Suppressor macrophage treated with lipopolysaccharide for 1 hour (primary cell): ENCODE data around the gene ZNF285.
"Not testable (repeated sequence)": the region's sequence is repeated elsewhere in the genome, so short reads cannot be mapped to it uniquely, and the experiment has no call there.

Experiments
- DNase-seq, 3 donors: peaks; one replicate each; pipeline ENCODE4 v3.0.0-alpha.2; 2020 to 2022

Gene ZNF285

GRCh38 chr19:44401139-44402115, at the start of gene ZNF285:
Gene ZNF285 (minus strand): TSS chr19:44401608. CDS start chr19:44397213, 4,395 bp downstream.
- DNase-seq, result peak; percentile 95 to 96 (median 96)

DNA sequence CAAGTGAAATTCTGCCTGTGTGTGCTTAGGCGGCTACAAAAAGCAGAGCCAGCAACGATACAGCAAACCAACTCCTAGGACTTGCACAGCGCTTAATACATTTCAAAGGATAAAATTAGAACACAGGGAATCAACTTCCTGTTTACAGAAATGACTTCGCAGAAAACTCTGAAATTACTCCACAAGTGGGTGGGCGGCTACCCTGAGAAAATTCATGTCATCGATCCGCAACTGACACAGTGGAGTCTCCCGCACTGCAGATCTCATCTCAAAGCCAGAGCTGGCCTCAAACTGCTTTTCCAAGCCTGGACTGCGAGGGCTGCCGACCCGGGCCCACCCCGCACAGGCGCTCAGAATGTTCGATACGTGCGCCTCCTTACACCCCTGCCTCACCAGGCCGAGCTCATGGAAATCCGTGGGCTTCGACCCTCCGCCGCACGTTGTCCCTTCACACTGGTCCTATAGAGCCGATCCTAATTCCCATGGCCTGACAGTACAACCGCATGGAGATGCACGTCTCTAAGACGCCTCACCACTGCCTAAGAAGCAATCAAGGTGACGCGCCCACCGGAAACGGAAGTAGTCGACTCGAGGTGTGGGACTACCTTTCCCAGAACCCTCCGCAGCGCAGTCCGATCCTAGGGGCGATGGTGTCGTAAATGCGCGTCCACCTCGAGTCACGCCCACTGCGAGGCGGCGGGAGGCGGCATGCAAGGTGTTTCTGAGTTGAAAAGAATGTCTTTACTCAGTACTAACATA, 46.7 kb upstream of the ZNF285 start, which contains the start of gene ZNF229:
ZNF229 (minus strand) TSS at position 557 of the 759 bp plus-strand sequence. CDS start 5,625 bp downstream, outside the sequence.
- DNase-seq, result peak; percentile 53 to 74 (median 61)

DNA sequence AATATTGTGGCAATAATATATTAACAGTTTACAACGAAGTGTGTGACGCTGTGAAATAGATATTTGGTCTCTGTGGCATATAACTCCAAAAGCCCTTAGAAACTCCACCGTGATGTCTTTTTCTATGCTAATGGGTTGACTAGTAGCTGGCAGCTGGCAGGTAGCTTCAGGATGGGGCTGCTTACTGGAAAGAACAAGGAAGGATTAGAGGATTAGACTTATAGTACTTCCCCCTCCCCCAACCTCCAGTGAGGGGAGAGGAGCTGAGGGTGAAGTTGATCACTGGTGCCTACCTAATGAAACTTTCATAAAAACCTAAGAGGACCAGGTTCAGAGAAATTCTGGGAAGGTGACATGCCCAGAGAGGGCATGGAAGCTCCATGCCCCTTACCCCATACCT, 37.0 kb upstream of the ZNF285 start:
- no peak for DNase-seq

DNA sequence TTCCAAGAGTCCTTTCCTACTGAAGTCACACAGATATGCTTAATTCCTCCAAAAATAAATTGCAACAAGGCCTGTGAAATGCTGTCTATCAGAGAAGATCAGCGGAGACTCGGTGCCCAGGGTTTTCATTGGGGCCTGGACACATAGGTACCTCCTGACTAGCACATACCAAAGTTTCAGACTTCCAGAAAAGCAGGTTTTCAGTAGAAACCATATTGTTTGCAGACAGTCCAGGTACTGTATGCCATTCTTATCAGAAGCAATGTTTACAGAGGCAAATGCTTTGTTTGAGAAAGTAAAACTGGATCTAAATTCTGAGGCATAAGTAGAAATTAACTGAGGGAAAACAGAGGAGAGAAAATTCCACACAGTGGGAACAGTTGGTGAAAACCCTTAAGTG, 34.0 kb upstream of the ZNF285 start:
- no peak for DNase-seq

DNA sequence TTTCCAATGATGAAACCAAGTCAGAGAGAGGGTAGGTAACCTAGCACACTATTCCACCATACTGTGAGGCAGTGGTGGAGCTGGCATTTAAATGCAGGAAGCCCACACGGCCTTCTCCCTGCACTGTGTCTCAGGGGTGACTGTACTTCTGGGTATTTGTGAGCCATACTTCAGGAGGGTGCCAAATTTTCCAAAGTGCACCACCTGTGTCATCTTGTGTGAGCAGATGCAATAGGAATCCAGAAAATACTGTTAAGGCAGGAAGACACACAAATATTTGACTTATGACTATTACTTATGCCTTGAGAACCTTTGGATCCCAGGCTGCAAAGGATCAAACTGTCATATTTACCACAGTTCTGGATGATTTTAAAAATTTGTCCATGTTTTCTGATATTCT, 29.5 kb upstream of the ZNF285 start:
- DNase-seq, result no peak

DNA sequence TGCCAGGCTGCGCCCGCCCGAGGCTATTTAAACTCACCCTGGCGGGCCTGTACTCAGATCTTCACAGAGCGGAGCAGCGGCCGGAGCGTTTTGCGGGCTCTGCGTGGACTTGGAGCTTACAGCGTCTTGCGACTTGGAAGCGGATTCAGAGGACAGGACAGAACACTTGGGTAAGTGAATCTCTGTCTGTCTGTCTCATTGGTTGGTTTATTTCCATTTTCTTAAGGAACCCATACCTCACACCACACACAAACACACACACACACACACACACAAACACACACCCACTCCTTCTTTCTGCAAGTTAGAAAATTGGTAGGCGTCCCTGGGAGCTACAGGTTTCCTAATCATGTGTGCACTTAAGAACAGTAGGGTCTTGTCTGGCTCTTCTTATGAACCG, 14.1 kb upstream of the ZNF285 start:
- DNase-seq, result not testable (repeated sequence)

GRCh38 chr19:44389268-44389667, 12.1 kb downstream of the ZNF285 start:
- DNase-seq, result not testable (repeated sequence)

DNA sequence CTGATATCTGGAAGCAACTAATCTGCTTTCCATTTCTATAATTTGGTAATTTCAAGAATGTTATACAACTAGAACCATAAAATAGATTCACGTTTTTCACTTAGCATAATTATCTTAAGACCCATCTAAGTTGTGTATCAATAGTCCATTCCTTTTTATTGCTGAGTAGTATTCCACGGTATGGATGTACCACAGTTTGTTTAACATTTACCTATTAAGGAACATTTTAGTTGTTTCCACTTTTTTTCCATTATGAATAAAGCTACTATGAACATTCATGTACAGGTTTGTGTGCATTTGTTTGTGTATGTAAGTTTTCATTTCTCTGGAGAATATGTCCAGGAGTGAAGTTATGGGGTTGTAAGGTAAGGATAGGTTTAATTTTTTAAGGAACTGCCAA, 26.6 kb downstream of the ZNF285 start:
- no peak for DNase-seq

DNA sequence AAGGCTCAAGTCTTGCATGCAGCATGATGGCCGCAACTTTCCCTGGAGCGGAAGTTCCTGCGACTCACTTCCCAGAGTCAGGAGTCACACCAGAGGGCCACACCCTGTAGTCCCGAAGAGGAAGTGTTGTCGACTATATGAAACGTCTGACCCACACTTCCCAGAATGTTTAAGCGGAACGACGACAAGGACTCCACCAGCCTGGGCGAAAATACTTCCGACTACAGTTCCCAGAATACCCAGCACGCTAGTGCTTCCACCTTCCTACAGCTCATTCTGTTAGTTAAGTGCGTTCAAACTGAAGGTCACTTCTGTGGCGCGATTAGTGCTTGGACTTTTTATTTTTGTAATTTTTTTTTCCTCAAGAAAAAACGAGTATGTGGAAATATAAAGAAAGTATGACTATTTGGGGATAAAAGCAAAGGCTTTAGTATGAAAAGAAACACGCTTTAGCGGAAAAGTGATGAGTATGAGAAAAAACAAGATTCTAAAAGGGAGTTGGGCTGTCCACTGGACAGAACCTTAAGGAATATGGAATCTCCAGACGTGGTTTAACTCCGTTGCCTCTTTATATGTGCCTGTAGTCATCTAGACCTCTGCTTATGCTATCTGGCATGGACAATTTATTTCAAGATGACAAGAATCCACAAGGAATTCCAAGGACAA, 29.5 kb downstream of the ZNF285 start:
- DNase-seq, result no peak

- DNase-seq, result no peak
Observed at GRCh38 chr19:44367024-44367423, 34.4 kb downstream of the ZNF285 start.

- DNase-seq, result peak; percentile 85 to 89 (median 87)
Observed at GRCh38 chr19:44356383-44357111, 44.9 kb downstream of the ZNF285 start, which contains the start of gene ZNF112. Gene ZNF112 (minus strand): TSS chr19:44356680. CDS start chr19:44340539, 16,141 bp downstream.

DNA sequence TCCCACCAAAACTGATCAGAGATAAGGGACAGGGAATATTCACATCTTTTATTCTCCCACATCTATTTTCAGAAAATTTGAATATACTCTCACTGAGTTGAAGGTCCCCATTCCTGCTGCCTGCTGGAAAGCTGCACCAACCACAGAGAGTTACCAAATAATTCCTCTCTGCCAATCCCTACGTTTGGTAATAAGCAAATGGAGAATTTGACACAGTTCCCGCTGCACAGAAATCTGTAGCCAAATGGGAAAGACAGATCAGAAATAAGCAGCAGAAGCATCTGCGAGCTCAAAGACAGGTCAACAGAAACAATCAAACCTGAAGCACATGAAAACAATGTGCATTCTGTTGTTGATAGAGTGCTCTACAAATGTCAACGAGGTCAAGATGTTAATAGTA, 54.9 kb downstream of the ZNF285 start:
- DNase-seq, result no peak

- no peak for DNase-seq
Observed at GRCh38 chr19:44345959-44346358, 55.4 kb downstream of the ZNF285 start.

GRCh38 chr19:44344255-44344654, 57.2 kb downstream of the ZNF285 start:
- no peak for DNase-seq

GRCh38 chr19:44341794-44342193, 59.6 kb downstream of the ZNF285 start:
- no peak for DNase-seq

DNA sequence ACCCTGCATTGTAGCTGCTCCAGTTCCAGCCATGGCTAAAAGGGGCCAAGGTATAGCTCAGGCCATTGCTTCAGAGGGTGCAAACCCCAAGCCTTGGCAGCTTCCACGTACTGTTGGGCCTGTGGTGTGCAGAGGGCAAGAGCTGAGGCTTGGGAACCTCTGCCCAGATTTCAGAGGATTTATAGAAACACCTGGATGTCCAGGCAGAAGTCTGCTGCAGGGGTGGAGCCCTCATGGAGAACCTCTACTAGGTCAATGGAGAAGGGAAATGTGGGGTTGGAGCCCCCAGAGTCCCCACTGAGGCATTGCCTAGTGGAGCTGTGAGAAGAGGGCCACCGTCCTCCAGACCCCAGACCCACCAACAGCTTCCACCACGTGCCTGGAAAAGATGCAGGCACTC, 66.8 kb downstream of the ZNF285 start:
- not testable (repeated sequence) for DNase-seq
